ENCODE data around the gene SDK1. TPM values are rescaled to one million over a fixed set of nuclear protein-coding genes. Genes with fewer than 3 reads are reported as not detected.

SDK1 gene
- total and polyA plus RNA-seq, 2 donors (not counting 3 experiments of a cell fraction or from before 2014, with no cell fraction given) = 1.6 to 3.9 TPM

GRCh38 chr7:4000139-4000538 is 699.1 kb downstream of the SDK1 start:
- Histone ChIP-seq H3K36me3 (ENCODE audit: control insufficient read depth in 2 of 2, extremely low read depth in 1 of 2, insufficient read depth in 2 of 2, low read length in 2 of 2) (no peaks in the 10 kb centered on the region), H3K9me3 (replicated peaks; ENCODE audit: control insufficient read depth, insufficient read depth, low read length) (no peaks in the 10 kb centered on the region), H3K4me1 (ENCODE audit: control insufficient read depth, extremely low read depth, insufficient read depth, low read length) (no peaks in the 10 kb centered on the region), H3K9me1 (replicated peaks; ENCODE audit: control insufficient read depth, extremely low read depth, insufficient read depth, low read length) (no peaks in the 10 kb centered on the region), H3K27me3 (ENCODE audit: control insufficient read depth in 2 of 2, insufficient read depth in 2 of 2, low read length in 2 of 2) (no peaks in the 10 kb centered on the region), H3K79me2 (ENCODE audit: control insufficient read depth, insufficient read depth, low read length) (no peaks in the 10 kb centered on the region), H3K4me3 (replicated peaks in 1 of 3; ENCODE audit: insufficient read depth in 1 of 3, low read depth in 1 of 3, low read length in 3 of 3) (no peak overlapping the region), H3K27ac (ENCODE audit: insufficient read depth, low read depth, low read length) (no peak overlapping the region), H2AFZ (ENCODE audit: low read depth, low read length) (no peak overlapping the region), H3K9ac (replicated peaks; ENCODE audit: extremely low read depth, insufficient read depth, low read length) (no peak overlapping the region), H3K4me2 (ENCODE audit: insufficient read depth, low read length) (no peak overlapping the region), H4K20me1 (replicated peaks; ENCODE audit: control insufficient read depth, extremely low read depth, insufficient read depth, low read length) (no peaks in the 10 kb centered on the region)
- FAIRE-seq (no peak), DNase-seq (ENCODE audit: low read depth, low spot score) (no peak)
- CTCF ChIA-PET = interaction anchor here (0.6 to 1.3 kb wide), 3 partner anchors 8 to 523 kb away, joined by 3 to 4 read pairs (median 3); no protein-coding TSS in a partner anchor
- dilution Hi-C loops (cut with MboI; ENCODE audit: extremely low pct_ligation_motif_present, low sequenced_read_pairs) = no loop called here
- intact Hi-C loops (cut with micrococcal nuclease) = no loop called here
- POLR2A ChIA-PET = no interaction called here
- TF ChIP-seq FOS (IDR thresholded peaks at IDR 0.05; ENCODE audit: borderline replicate concordance, insufficient read depth, low read length) (no peak), POLR2A (IDR thresholded peaks at IDR 0.05; ENCODE audit: low read depth, low read length) (no peak), JUN (IDR thresholded peaks at IDR 0.05; ENCODE audit: borderline replicate concordance, insufficient read depth, insufficient read length, low read depth) (no peak), EZH2 (IDR thresholded peaks at IDR 0.05; ENCODE audit: borderline replicate concordance, low read depth, low read length, severe bottlenecking) (no peak), GATA2 (IDR thresholded peaks at IDR 0.05; ENCODE audit: insufficient read depth, insufficient read length, low read depth, low read length) (no peak), CTCF (IDR thresholded peaks at IDR 0.05; ENCODE audit: extremely low read depth in 1 of 2, insufficient read depth in 1 of 2, low read depth in 1 of 2, low read length in 2 of 2) (no peak), POLR2AphosphoS5 (IDR thresholded peaks at IDR 0.05; ENCODE audit: insufficient read depth, low read depth, low read length) (no peak), MAX (IDR thresholded peaks at IDR 0.05; ENCODE audit: insufficient read depth, insufficient read length) (no peak), MYC (IDR thresholded peaks at IDR 0.05; ENCODE audit: low read depth, low read length) (no peak)
- BruUV-seq (replicated peaks) = no TSS peak

Measured in endothelial cell of umbilical vein (primary cell).